Activated T-cell treated with anti-CD3 and anti-CD28 coated beads for 1 hour (primary cell): Measurements from ENCODE around the gene NMU.
"Not testable (repeated sequence)": the region's sequence is repeated elsewhere in the genome, so short reads cannot be mapped to it uniquely, and the experiment has no call there.

Source experiments
- DNase-seq: peaks from one replicate; pipeline ENCODE4 v3.0.0-alpha.2; 2020; ENCODE audit warnings: low read depth

Gene NMU

GRCh38 chr4:55560096-55560495 lies 76.0 kb downstream of the NMU start:
- DNase-seq: no peak

DNA sequence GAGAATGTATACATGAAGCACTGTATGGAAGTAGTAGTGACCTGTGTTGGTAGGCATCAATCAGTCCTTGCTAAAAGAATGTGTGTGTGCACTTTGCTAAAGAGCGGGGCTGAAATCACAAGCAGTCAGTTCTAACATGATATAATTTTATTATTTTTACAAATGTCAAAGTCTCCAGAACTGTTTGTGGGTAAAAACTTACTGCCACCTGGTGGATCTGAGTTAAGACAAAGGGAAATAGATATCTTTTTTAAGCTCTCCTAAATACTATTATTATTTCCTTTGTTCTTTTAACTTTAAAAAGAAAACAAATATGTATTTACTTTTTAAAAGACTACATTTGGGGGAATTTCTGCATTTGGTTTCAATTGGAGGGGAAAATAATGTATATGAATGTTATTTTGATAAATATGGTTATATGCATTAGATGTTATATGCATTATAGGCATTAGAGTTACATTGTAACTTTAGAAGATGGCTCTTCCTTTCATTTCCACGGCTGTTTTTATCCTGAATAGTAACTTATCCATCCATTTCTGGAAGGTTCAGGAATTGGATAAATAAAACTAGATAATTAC lies 81.6 kb downstream of the NMU start:
- no peak for DNase-seq

DNA sequence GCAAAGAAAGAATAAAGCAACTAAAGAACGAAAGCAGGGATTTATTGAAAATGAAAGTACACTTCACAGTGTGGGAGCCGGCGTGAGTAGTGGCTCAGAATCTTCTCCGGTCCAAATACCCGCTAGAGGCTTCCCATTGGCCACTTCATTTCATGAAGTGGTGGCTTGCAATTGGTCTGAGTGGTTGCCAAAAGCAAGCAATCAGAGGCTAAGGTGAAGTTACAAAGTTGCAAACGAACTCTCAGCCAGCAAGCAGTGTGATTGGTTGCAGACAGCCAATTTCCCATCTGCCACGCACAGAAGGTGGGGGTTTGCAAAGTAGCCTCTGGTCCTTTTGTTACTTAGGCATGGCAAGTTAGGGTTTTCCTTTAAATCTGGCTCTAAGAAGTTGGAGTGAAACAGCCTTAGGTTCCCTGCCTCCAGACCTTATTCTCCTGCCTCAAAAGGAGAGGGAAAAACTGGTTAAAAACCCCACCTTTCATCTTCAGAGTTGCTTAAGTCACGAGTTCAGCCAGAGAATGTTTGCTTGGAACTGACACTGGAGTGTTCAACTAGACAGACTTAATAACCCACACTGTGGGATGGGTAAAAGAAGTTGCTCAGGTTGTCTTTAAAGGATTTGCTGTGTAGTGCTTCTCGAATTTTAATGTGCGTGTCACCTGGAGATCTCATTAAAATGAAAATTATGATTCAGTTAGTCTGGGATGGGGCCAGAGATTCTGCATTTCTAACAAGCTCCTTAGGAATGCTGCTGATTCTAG lies 82.5 kb downstream of the NMU start:
- no peak for DNase-seq

GRCh38 chr4:55551964-55552363 lies 84.1 kb downstream of the NMU start:
- not testable (repeated sequence) for DNase-seq

DNA sequence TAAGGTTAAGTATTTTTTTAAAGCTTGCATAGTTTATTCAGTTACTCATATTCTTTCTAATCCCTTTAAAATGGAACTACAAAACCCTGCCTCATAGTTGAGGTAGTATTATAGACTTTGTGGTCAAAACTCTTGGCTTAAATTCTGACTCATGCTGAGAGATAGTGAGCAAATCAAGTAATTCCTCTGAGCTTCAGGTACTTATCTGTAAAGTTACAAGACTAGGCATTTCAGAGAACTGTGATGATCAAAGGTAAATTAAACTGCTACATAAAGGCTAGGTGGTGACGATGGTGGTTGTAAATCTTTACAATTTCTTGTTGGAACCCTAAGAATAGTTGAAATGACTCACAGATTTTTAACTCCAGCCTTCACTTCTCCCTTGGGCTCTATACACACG lies 86.2 kb downstream of the NMU start:
- DNase-seq: no peak

- DNase-seq: no peak
Measured at GRCh38 chr4:55547918-55548317, 88.2 kb downstream of the NMU start.

DNA sequence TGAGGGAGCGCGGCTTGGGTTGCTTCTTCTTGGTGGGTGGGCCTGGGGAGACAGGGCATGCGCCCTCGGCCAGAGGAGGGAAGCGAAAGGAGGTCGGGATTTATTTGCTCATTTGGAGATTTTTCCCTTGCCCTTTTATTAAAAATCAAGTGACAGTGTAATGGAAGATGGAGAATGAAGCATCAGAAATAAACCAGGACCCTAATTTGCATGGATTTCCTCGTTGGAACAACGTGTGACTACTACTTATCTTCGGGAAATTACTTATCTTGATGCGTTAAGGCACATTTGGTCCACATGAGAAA lies 88.7 kb downstream of the NMU start:
- DNase-seq: no peak

- DNase-seq: peak; percentile 76
Measured at GRCh38 chr4:55546756-55547465, 89.2 kb downstream of the NMU start, which contains the start of gene CLOCK. Gene CLOCK, minus strand, starts transcription at chr4:55546909. Its CDS starts 64,124 bp downstream, at chr4:55482785.

DNA sequence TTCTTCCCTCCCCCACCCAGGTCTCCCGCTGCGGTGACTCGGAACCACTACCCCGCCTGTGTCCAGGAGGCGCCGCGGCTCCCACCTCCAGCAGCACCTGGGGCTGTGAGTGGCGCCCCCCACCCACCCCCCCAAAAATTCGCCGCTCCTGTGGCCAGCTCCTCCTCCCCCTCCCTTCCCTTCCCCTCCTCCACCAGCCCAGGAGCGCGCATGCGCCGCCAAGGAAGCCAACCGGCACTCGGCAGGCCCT lies 89.7 kb downstream of the NMU start:
- DNase-seq: no peak

DNA sequence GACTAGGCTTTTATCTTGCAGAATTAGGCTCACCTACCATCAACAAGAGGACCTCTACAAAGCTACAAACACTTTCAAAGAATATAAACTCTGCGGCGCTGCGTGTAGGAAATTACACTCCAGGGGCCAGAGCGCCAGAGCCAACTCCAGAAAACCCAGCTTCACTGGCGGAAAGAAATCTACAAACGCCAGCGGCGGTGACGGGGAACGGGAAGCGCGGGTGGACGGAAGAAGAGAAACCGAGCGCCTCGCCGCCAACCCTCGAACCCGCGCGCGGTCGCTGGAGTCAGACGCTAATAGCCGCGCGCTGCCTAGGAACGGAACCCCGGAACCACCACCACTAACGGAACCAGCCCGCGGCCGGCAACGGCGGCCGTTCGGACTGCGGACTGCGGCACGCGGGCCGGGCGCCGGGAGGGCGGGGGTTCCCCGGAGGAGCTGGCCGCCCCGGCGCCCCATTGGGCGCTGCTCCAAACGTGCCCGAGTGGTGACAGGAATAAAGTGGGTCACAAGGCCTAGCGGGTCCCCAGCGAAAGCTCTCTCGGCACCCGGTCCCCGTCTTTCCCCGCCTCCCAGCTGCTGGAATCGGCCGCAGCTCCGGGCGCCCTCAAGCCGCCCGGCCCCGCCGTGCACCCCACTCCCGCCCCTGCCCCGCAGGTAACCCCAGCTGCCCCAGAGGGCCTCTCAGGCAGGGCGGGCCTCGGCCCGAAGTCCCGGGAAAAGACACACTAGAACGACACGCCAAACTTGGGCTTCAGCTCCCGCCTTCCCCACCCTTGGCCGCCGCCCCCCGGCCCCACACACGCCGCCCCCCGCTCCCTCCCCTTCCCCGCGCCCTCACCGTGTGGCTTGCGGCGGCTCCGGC lies 90.2 kb downstream of the NMU start:
- peak; percentile 45 for DNase-seq
